Measurements from ENCODE around the gene PSMB2.

Gene PSMB2

DNA sequence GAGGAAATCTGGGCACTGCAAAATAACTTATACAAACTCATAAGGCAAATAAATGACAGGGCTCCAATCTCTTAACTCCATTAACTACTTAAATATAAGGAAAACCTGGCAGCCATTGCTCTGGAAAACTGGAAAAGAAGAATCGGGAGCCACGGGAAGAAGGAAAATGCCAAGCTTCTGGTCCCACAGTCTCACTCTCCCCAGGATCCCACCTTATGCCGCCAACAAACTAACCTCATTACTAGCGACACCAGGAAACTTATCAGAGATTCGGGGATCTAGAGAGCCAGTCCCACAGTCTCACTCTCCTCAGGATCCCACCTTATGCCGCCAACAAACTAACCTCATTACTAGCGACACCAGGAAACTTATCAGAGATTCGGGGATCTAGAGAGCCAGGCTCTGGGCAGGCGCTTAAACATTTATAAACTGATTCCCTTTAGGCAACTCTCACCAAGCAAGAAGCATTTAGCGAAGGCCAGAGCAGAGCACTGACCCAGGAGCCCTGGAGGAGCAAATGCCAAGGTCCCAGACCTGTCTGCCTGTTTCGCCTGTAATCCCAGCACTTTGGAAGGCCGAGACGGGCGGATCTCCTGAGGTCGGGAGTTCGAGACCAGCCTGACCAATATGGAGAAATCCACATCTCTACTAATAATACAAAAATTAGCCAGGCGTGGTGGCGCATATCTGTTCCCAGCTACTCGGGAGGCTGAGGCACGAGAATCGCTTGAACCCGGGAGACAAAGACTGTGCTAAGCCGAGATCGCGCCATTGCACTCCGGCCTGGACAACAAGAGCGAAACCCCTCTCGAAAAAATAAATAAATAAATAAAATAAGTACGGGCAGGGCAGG lies 720 bp downstream of the PSMB2 start:
- peak; percentile 84 for DNase-seq

- peak; percentile 79 for DNase-seq
These were observed 3.9 kb downstream of the PSMB2 start for GRCh38 chr1:35637401-35637809.

- no peak for DNase-seq
These were observed 7.8 kb downstream of the PSMB2 start for GRCh38 chr1:35633547-35633946.

DNA sequence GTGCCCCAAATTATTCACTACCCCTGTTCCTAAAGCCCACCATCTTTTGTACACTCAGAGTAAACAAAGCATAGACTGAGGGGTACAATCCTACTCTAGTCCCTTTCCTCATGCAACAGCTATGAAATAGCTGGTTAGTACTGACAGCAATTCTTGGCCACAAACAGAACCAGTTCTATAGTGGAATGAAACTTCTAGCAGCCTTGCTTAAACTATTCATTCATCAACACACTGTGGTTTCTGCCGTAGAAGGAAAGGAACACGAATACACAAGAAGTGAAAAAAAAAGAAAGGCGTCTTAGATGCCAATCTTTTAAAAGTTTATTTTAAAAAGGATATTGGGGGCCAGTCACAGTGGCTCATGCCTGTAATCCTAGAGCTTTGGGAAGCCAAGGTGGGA lies 9.9 kb downstream of the PSMB2 start:
- DNase-seq: no peak

- DNase-seq: no peak
These were observed 12.3 kb downstream of the PSMB2 start for GRCh38 chr1:35629051-35629450.

GRCh38 chr1:35623832-35624231 lies 17.5 kb downstream of the PSMB2 start:
- no peak for DNase-seq

DNA sequence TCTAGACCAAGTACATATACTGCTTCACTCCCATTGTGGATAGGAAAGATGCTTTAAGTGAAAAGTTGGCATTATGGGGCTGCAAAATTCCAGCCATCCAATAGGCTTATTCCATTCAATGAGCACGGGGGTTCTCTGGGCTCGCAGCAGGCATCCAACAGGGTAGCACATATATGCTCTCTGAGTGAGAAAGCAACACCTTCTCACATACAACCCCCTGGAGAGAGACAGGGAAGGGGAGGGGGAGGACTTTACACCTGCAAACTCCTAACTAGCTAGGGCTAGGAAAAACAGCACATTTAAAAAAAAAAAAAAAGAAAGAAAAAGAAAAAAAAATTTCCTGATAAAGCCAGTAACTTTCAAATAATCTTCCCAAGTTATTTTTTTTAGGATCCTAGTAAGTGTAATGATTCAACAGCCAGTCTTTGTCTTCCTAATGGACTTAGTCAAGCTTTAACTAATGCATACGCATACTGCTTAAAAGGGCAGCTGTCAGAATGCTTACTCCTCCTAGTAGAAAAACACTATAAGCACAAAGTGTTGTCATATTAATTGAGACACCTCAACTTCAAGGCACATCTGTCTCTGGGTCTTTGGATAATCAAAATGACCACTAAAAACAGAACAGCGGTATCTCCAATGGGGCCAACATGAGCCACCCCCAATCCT lies 18.7 kb downstream of the PSMB2 start:
- no peak for DNase-seq

DNA sequence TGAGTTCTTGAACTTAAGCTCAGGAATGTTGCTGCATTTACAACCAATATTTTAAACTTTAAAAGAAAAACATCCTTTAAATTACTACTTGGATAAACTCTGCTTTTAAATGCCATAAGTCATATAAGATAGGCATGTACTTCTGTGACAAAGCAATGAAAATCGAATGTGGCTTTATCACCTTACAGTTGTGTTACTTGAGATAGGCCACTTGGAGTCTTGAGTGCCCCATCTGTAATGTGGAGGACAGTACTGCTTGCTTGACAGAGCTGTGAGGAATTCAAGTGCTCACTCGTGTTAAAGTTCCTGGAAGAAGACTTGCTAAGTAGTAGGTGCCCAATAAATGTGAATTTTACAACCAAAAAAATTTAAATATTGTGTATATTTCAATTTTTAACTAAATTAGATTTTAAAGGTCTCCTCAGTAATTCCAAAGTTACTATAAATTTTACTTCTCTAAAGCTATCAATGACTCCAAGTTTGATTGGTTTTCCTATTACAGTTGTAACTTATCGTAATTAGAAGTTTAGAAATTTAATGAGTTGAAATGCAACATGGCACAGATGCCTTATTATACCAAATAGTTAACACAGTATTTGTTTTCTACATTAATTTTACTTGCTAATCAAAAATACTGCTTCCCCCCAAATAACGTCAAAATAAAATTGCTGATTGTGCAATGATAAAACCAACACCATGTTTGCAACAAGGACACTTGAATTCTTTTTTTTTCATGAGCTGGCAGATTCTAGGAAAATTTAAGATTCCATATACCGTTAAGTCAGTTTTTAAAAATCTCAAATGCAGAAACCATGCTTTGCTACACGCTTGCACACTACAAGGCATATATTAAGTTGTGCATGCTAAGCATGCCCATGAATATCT lies 21.8 kb downstream of the PSMB2 start:
- DNase-seq: no peak

DNA sequence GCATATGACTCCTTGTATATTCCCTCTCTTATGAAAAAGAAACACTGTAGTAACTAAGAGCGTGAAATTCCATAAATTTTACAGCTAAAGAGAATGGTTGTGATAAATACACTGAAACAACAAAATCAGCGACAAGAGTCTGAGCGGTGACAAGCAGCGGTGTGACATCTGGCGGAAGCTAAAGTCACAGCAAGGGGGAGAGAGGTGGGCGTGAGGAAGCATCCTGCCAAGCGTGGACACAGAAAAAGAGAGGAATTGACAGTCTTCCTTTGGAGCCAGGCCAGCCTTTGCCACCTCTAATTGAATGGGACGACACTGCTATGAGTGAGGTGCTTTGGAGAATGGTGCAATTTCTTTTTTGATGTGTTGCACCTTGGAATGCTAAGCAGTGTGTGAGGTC lies 25.9 kb downstream of the PSMB2 start:
- DNase-seq: no peak

DNA sequence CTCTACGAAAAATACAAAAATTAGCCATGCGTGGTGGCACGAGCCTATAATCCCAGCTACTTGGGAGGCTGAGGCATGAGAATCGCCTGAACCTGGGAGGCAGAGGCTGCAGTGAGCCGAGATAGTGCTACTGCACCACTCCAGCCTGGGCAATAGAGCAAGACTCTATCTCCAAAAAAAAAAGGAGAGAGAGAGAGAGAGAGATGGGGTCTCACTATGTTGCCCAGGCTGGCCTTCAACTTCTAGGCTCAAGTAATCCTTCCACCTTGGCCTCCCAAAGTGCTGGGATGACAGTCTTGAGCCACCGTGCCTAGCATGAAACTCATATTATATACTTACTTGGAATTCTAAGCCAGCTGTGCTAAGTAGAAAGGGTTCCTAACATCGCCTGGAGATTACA lies 29.7 kb downstream of the PSMB2 start:
- no peak for DNase-seq

GRCh38 chr1:35605867-35606182 lies 35.5 kb downstream of the PSMB2 start:
- no peak for DNase-seq

DNA sequence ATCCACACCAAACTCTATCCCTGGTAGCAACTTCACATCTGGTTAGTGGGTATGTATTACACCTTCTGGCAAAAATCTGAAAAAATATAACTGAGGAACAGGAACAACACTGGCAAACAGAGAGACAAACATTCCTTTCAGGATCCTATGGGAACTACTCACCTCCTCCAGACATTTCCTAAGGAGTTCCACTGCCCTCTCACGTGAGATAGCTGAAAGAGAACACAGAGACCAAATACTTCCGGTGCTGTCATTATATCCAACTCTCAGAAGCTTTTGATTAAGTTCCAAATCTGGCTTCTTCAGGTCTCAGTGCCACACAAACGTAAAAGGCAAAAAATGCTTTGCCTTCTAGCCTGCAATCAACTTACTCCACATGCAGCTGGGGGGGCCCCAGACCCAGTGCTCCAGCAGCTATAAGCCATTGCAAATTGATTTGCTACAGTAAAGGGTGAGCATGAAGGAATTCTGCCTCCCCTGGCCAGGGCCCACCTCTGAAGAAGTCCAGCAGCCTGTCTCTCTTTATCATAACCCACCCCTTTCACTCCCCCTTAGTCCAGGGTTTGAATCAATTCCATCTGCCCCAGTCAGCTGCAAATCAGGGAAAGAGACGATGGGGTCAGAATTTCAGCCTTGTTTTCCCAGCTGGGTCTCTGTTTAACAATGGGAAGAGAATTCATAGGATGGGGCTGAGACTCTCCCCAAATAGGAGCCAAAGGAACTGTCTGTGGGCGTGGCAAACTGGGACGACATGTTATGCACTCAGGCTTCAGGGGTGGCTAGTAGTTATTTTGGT lies 36.1 kb downstream of the PSMB2 start:
- no peak for DNase-seq

GRCh38 chr1:35603941-35604340 lies 37.4 kb downstream of the PSMB2 start:
- DNase-seq: no peak

GRCh38 chr1:35603468-35603867 lies 37.9 kb downstream of the PSMB2 start:
- DNase-seq: no peak

- no peak for DNase-seq
These were observed 40.7 kb downstream of the PSMB2 start for GRCh38 chr1:35600593-35600992.

- DNase-seq: no peak
These were observed 41.9 kb downstream of the PSMB2 start for GRCh38 chr1:35599411-35599810.

GRCh38 chr1:35598895-35599294 lies 42.4 kb downstream of the PSMB2 start:
- no peak for DNase-seq

- DNase-seq: no peak
These were observed 43.5 kb downstream of the PSMB2 start for GRCh38 chr1:35597870-35598269.

GRCh38 chr1:35595684-35596083 lies 45.6 kb downstream of the PSMB2 start:
- no peak for DNase-seq

DNA sequence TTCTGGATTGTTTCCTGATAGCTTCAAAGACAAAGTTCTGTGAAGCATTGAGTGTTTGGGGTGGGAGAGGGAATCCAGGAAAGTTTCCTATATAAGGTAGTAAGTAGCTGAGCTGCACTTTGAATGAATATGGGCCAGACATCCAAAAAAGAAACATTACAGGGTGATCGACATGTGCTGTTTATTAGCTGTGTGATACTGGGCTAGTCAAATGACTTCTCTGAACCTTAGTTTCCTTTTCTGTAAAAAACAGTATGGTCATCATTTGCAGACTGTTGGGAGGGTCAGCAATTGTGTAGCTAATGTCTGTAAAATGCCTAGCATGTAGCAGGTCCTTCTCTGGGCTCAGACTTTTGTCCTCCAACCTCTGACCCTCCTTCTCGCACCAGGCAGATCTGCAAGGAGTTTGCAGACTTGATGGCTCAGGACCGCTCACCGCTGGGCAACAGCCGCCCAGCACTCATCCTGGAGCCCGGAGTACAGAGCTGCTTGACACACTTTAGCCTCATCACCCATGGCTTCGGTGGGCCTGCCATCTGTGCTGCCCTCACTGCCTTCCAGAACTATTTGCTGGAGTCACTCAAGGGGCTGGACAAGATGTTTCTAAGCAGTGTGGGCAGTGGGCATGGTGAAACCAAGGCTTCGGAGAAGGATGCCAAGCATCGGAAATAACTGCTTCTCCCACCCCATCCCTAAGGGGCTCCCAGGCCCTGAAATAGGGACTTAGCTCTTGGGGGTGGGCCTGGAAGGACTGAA lies 47.1 kb downstream of the PSMB2 start:
- DNase-seq: no peak

- no peak for DNase-seq
These were observed 48.1 kb downstream of the PSMB2 start for GRCh38 chr1:35592991-35593769.

Data from NCI-H510A treated with DMSO at 0.1 percent for 48 hours (cell line).